Measurements from ENCODE around the gene DIS3L2. TPM values are rescaled to one million over a fixed set of nuclear protein-coding genes. Genes with fewer than 3 reads are reported as not detected.
"Not testable (repeated sequence)": the region's sequence is repeated elsewhere in the genome, so short reads cannot be mapped to it uniquely, and the experiment has no call there.

DIS3L2 gene
- total RNA-seq, 2 donors from 2014 or later, result 22.6 to 32.3 TPM

GRCh38 chr2:232028071-232028470, 66.6 kb downstream of the DIS3L2 start:
- intact Hi-C loops (cut with DNase I), result no loop called here
- H3K4me1 ChIP-seq, result no peaks in the 10 kb centered on the region
- TF ChIP-seq, protein P1, sequence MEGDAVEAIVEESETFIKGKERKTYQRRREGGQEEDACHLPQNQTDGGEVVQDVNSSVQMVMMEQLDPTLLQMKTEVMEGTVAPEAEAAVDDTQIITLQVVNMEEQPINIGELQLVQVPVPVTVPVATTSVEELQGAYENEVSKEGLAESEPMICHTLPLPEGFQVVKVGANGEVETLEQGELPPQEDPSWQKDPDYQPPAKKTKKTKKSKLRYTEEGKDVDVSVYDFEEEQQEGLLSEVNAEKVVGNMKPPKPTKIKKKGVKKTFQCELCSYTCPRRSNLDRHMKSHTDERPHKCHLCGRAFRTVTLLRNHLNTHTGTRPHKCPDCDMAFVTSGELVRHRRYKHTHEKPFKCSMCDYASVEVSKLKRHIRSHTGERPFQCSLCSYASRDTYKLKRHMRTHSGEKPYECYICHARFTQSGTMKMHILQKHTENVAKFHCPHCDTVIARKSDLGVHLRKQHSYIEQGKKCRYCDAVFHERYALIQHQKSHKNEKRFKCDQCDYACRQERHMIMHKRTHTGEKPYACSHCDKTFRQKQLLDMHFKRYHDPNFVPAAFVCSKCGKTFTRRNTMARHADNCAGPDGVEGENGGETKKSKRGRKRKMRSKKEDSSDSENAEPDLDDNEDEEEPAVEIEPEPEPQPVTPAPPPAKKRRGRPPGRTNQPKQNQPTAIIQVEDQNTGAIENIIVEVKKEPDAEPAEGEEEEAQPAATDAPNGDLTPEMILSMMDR (IDR thresholded peaks at IDR 0.05), result no peak
- no peak for DNase-seq
- no peak overlapping the region for H3K9ac ChIP-seq (ENCODE audit: low read depth in 2 of 2, low read length in 2 of 2)
- no peak overlapping the region for H3K4me3 ChIP-seq
- no peak overlapping the region for H3K27ac ChIP-seq
- H3K36me3 ChIP-seq, result no peaks in the 10 kb centered on the region
- H3K9me3 ChIP-seq, result no peaks in the 10 kb centered on the region
- no peaks in the 10 kb centered on the region for H3K27me3 ChIP-seq

GRCh38 chr2:232028631-232029030, 67.1 kb downstream of the DIS3L2 start:
- no peak for DNase-seq
- no peaks in the 10 kb centered on the region for H3K4me1 ChIP-seq
- TF ChIP-seq, protein P1 (IDR thresholded peaks at IDR 0.05), result no peak
- no peaks in the 10 kb centered on the region for H3K27me3 ChIP-seq
- no peaks in the 10 kb centered on the region for H3K9me3 ChIP-seq
- no peak overlapping the region for H3K9ac ChIP-seq (ENCODE audit: low read depth in 2 of 2, low read length in 2 of 2)
- intact Hi-C loops (cut with DNase I), result no loop called here
- no peaks in the 10 kb centered on the region for H3K36me3 ChIP-seq
- no peak overlapping the region for H3K4me3 ChIP-seq
- no peak overlapping the region for H3K27ac ChIP-seq

GRCh38 chr2:232029346-232029745, 67.8 kb downstream of the DIS3L2 start:
- Histone ChIP-seq H3K9ac (ENCODE audit: low read depth in 2 of 2, low read length in 2 of 2) (no peak overlapping the region), H3K9me3 (no peaks in the 10 kb centered on the region), H3K27ac (no peak overlapping the region), H3K27me3 (no peaks in the 10 kb centered on the region), H3K36me3 (no peaks in the 10 kb centered on the region), H3K4me1 (no peaks in the 10 kb centered on the region), H3K4me3 (no peak overlapping the region)
- TF ChIP-seq, protein P1 (IDR thresholded peaks at IDR 0.05), result no peak
- DNase-seq, result no peak
- intact Hi-C loops (cut with DNase I), result no loop called here

DNA sequence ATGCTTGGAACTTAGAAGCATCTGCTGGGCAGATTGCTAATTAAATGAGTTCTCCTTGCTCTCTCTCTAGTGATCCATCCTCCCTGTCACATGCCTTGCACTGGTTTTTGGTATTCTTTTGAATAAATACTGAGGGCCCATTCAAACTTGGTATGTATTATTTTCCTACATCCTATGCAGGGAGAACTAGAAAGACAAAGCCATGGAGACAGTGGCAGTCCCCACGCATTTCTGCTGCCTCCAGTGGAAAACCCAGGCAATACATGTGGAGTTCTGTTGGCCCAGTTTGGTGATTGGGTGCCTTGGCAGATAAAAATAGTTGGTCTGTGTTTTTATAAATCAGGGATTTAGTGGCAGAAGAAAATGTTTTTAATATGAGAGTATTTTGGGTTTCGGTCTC, 68.7 kb downstream of the DIS3L2 start:
- DNase-seq, result no peak
- H3K36me3 ChIP-seq, result no peaks in the 10 kb centered on the region
- H3K27me3 ChIP-seq, result no peaks in the 10 kb centered on the region
- TF ChIP-seq, protein P1 (IDR thresholded peaks at IDR 0.05), result no peak
- intact Hi-C loops (cut with DNase I), result no loop called here
- no peaks in the 10 kb centered on the region for H3K4me1 ChIP-seq
- H3K9me3 ChIP-seq, result no peaks in the 10 kb centered on the region
- H3K4me3 ChIP-seq, result no peak overlapping the region
- no peak overlapping the region for H3K27ac ChIP-seq
- no peak overlapping the region for H3K9ac ChIP-seq (ENCODE audit: low read depth in 2 of 2, low read length in 2 of 2)

DNA sequence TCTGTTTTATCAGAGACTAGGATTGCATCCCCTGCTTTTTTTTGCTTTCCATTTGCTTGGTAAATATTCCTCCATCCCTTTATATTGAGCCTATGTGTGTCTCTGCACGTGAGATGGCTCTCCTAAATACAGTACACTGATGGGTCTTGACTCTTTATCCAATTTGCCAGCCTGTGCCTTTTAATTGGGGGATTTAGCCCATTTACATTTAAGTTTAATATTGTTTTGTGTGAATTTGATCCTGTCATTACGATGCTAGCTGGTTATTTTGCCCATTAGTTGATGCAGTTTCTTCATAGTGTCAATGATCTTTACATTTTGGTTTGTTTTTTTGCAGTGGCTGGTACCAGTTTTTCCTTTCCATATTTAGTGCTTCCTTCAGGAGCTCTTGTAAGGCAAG, 73.8 kb downstream of the DIS3L2 start:
- H3K27me3 ChIP-seq; DNase-seq; H3K27ac ChIP-seq; H3K9ac ChIP-seq (ENCODE audit: low read depth in 2 of 2, low read length in 2 of 2); intact Hi-C loops (cut with DNase I); H3K9me3 ChIP-seq; H3K4me3 ChIP-seq; H3K4me1 ChIP-seq; H3K36me3 ChIP-seq: not testable (repeated sequence)

- H3K27ac ChIP-seq; H3K4me3 ChIP-seq; H3K27me3 ChIP-seq; H3K4me1 ChIP-seq; H3K9ac ChIP-seq (ENCODE audit: low read depth in 2 of 2, low read length in 2 of 2); H3K36me3 ChIP-seq; intact Hi-C loops (cut with DNase I); H3K9me3 ChIP-seq; DNase-seq: not testable (repeated sequence)
These were observed 75.4 kb downstream of the DIS3L2 start for GRCh38 chr2:232036876-232037275.
